Forelimb muscle (tissue), 1 donor: ENCODE data around the gene SYNM. TPM values are rescaled to one million over a fixed set of nuclear protein-coding genes. Genes with fewer than 3 reads are reported as not detected.
"Not testable (repeated sequence)": the region's sequence is repeated elsewhere in the genome, so short reads cannot be mapped to it uniquely, and the experiment has no call there.

Experiments
- DNase-seq: peaks from one replicate; pipeline ENCODE4 v3.0.0-alpha.2; 2013; ENCODE audit warnings: low read depth
- polyA plus RNA-seq: library from polyadenylated mRNA; unstranded; fragments of 120-200 nt; gene quantifications from one replicate; pipeline ENCODE4 v1.2.1, GENCODE V29; 2013; ENCODE audit not compliant: insufficient read length

Gene SYNM
- 89.3 TPM for polyA plus RNA-seq

DNA sequence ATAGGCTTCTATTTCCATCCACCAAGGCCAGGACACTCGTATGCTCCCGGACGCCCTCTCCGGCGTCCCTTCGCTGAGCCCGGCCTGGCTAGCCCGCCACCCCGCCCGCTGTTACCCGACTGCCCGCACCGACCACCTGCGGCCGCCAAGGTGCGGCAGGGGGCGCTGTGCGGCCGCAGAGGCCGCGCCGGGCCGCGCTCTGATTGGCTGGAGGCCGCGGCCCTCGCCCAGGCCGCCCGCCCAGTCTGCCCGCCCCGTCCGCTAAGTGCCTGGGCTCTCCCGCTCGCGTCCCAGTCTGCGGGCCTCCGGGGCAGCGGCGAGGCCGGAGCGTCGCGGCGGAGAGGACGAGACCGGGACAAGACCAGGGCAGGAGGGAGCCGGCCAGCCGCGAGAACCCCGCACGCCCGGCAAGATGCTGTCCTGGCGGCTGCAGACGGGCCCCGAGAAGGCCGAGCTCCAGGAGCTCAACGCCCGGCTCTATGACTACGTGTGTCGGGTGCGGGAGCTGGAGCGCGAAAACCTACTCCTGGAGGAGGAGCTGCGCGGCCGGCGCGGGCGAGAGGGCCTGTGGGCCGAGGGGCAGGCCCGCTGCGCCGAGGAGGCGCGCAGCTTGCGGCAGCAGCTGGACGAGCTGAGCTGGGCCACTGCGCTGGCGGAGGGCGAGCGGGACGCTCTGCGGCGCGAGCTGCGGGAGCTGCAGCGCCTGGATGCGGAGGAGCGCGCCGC is at the start of gene SYNM:
TSS of gene SYNM (plus strand) at position 293 of the 726 bp plus-strand sequence. CDS start at position 413, 120 bp downstream.
- DNase-seq, result peak; percentile 46

GRCh38 chr15:99055555-99056134 is 49.2 kb upstream of the SYNM start:
- DNase-seq, result no peak

- no peak for DNase-seq
Observed at GRCh38 chr15:99057020-99057419, 47.9 kb upstream of the SYNM start.

DNA sequence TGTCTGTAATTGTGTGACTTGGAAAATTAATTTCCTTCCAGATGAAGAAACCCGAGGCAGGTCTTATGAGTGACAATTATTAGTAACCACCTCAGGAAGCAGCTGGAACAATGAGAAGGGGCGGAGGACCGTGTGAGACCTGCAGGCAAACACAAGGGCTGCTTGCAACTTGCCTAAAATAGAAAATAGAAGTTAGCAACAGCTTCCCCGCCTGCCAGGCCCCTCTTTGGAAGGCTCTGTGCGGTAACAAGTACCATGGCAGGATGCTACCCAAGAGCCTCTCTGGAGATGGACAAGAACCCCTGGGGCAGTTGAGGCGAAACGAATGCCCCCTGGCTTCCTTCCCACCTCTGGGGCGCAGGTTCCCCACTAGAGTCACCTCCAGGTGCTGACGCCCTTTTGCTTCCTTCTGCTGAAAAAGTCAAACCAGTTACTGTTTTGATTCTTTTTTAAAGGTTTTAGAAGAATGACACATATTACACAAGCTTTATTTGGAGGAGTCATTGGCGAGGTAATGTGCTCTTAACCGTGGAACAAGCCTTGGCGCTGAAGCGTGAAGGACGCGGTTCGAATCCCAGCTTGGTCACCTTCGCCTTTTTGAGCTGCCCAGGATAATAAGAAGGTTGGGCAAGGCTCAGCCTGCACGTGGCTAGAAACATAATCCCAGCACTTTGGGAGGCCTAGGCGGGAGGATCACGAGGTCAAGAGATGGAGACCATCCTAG is 47.0 kb upstream of the SYNM start:
- DNase-seq, result no peak

DNA sequence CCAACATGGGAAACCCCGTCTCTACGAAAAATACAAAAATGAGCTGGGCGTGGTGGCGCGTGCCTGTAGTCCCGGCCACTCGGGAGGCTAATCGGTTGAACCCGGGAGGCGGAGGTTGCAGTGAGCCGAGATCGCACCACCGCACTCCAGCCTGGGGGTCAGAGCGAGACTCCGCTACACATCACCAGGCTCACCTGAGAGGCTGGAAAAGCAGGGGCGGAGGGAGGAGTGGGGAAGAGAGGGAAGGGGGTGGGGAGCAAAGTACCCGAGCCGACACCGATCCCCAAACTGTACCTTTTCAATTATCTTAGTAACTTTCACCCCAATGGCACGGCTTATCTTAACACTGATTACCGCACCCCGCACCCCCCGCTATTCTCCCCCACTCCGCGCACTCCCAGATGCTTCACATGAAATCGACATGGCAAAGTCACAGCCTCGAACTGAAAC is 46.4 kb upstream of the SYNM start:
- no peak for DNase-seq

GRCh38 chr15:99059010-99059981 is 45.6 kb upstream of the SYNM start:
- DNase-seq, result peak; percentile 64

DNA sequence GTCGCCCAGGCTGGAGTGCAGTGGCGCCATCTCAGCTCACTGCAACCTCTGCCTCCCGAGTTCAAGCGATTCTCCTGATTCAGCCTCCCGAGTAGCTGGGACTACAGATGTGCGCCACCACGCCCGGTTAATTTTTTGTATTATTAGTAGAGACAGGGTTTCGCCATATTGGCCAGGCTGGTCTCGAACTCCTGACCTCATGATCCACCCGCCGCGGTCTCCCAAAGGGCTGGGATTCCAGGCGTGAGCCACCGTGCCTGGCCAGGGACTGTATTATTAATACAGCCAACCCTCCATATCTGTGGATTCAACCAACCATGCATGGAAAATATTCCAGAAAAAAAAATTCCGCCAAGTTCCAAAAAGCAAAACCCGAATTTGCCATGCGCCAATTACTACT is 44.7 kb upstream of the SYNM start:
- DNase-seq, result not testable (repeated sequence)

GRCh38 chr15:99062226-99062625 is 42.7 kb upstream of the SYNM start:
- DNase-seq, result no peak

GRCh38 chr15:99068186-99068585 is 36.7 kb upstream of the SYNM start:
- DNase-seq, result no peak

- no peak for DNase-seq
Observed at GRCh38 chr15:99070208-99070607, 34.7 kb upstream of the SYNM start.

- DNase-seq, result no peak
Observed at GRCh38 chr15:99071091-99071680, 33.7 kb upstream of the SYNM start.

DNA sequence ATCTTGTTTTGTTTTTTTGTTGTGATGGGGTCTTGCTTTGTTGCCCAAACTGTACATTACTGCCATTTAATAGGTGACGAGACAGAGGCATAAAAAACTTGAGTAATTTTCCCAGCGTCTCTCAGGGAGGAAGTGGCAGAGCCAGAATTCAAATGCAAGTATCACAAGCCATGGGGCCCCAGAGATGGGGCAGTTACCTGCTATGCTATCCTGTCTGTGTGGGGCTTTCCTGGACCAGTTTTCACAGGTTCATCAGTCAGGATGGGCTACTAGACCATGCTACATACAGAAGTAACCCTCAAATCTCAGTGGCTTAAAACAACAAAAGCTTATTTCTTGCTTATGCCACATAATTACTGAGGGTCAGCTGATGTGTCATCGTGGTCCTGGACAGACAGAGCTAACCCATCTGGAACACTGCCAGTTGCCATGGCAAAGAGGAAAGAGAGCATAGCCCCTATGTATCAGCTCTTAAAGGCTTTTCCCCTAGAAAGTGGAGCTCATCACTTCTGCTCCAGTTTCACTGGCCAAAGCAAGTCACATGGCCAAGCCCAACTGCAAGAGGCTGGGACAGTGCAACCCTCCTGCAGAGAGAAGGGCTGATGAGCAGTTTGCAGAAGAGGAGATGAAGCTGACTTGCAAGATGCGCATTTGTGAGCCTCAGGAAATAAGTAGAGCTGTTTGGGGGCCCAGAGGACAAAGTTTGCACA is 31.7 kb upstream of the SYNM start:
- DNase-seq, result no peak

DNA sequence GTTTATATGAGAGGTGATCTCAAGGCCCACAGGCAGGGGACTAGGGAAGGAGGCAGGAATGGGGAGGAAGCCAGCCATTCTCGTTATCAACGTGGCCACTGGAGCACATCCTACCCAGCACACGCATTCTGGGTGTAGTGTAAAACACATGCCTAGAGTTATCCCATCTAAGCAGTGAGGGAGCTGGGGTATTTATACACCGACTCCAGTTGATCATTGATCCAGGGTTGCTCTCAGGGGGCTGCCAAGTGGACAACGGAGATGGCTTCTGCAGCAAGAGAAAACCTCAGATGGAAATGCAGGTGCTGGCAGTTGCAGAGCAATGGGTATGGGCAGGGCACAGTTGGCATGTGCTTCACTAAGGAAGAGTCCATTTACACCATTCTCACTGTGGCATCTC is 30.4 kb upstream of the SYNM start:
- no peak for DNase-seq

DNA sequence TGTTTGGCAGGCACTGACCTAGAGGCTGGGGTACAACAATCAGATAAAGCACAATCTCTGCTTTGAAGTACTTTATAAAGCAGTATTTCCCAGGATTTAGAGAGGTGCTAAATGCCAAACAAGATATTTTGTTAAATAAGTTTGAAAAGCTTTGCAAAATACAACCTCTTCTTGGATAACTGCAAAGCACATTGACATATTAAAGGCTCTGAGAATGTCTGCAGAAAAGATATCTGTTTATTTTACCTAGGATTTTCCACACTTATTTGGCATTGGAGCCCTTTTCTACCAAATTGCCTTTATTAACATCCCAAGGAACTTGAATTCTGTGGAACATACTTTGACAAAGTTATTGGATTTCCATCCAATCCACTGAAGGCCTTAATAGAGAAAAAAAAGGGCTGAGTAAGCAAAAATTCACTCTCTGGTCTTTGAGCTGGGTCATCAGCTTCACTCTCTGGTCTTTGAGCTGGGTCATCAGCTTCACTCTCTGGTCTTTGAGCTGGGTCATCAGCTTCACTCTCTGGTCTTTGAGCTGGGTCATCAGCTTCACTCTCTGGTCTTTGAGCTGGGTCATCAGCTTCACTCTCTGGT is 29.7 kb upstream of the SYNM start:
- DNase-seq, result not testable (repeated sequence)

GRCh38 chr15:99076109-99076508 is 28.8 kb upstream of the SYNM start:
- no peak for DNase-seq

GRCh38 chr15:99076555-99077308 is 28.1 kb upstream of the SYNM start:
- peak; percentile 61 for DNase-seq

GRCh38 chr15:99082798-99083197 is 22.1 kb upstream of the SYNM start:
- no peak for DNase-seq

- DNase-seq, result no peak
Observed at GRCh38 chr15:99084965-99085364, 19.9 kb upstream of the SYNM start.
